GM21737 (cell line): ENCODE measurements around the gene ZNF423.

Experiments used
- ATAC-seq: cut with Tn5 transposase; IDR thresholded peaks from one replicate; pipeline ENCODE4 v1.9.1; 2021; ENCODE audit warnings: mild to moderate bottlenecking, moderate library complexity; ENCODE audit not compliant: unreplicated experiment

ZNF423 gene

GRCh38 chr16:49734331-49734730 lies 121.6 kb downstream of the ZNF423 start:
- no peak for ATAC-seq

- ATAC-seq, result no peak
These were observed 122.5 kb downstream of the ZNF423 start for GRCh38 chr16:49733313-49734009.

GRCh38 chr16:49731911-49732310 lies 124.0 kb downstream of the ZNF423 start:
- ATAC-seq, result no peak

- ATAC-seq, result no peak
These were observed 125.1 kb downstream of the ZNF423 start for GRCh38 chr16:49730772-49731171.

- no peak for ATAC-seq
These were observed 128.3 kb downstream of the ZNF423 start for GRCh38 chr16:49727611-49728010.

GRCh38 chr16:49726155-49726554 lies 129.8 kb downstream of the ZNF423 start:
- no peak for ATAC-seq

GRCh38 chr16:49725651-49726050 lies 130.3 kb downstream of the ZNF423 start:
- no peak for ATAC-seq

GRCh38 chr16:49724774-49725173 lies 131.1 kb downstream of the ZNF423 start:
- no peak for ATAC-seq

- no peak for ATAC-seq
These were observed 132.6 kb downstream of the ZNF423 start for GRCh38 chr16:49723310-49723709.

- ATAC-seq, result no peak
These were observed 135.7 kb downstream of the ZNF423 start for GRCh38 chr16:49720225-49720624.

- ATAC-seq, result no peak
These were observed 138.2 kb downstream of the ZNF423 start for GRCh38 chr16:49717689-49718088.

GRCh38 chr16:49716339-49716934 lies 139.5 kb downstream of the ZNF423 start:
- no peak for ATAC-seq

- ATAC-seq, result no peak
These were observed 142.1 kb downstream of the ZNF423 start for GRCh38 chr16:49713770-49714169.

- ATAC-seq, result no peak
These were observed 143.4 kb downstream of the ZNF423 start for GRCh38 chr16:49712542-49712941.

- ATAC-seq, result no peak
These were observed 143.8 kb downstream of the ZNF423 start for GRCh38 chr16:49712106-49712505.

- no peak for ATAC-seq
These were observed 146.9 kb downstream of the ZNF423 start for GRCh38 chr16:49709057-49709456.

- no peak for ATAC-seq
These were observed 147.4 kb downstream of the ZNF423 start for GRCh38 chr16:49708491-49708890.

GRCh38 chr16:49706620-49707355 lies 149.1 kb downstream of the ZNF423 start:
- ATAC-seq, result no peak

GRCh38 chr16:49704586-49705155 lies 151.2 kb downstream of the ZNF423 start:
- no peak for ATAC-seq

- no peak for ATAC-seq
These were observed 152.4 kb downstream of the ZNF423 start for GRCh38 chr16:49703483-49703882.

GRCh38 chr16:49701789-49702494 lies 154.0 kb downstream of the ZNF423 start:
- ATAC-seq, result no peak
